GM23338 (cell line): ENCODE results near the gene SFT2D1.
"Not testable (repeated sequence)": the region's sequence is repeated elsewhere in the genome, so short reads cannot be mapped to it uniquely, and the experiment has no call there.

Experiments
- CREB1 ChIP-seq: fragments of 250-450 bp; sonication (Bioruptor Pico); IDR thresholded peaks from 2 replicates; pipeline ENCODE4 v1.5.0; 2020; ENCODE audit warnings: low read depth, mild to moderate bottlenecking, moderate library complexity
- CTCF ChIP-seq, 2 experiments: fragments of 200-600 bp in 1 of 2; sonication (generic) in 1 of 2; conservative IDR thresholded peaks; 2 replicates each; pipeline versions ENCODE4 v1.5.1 to v1.6.1; 2016 to 2017; ENCODE audit warnings: antibody characterized with exemption in 2 of 2, low read depth in 2 of 2, mild to moderate bottlenecking in 2 of 2, moderate library complexity in 1 of 2
- EZH2 ChIP-seq: fragments of 200-600 bp; sonication (generic); IDR thresholded peaks from one replicate; pipeline ENCODE4 v1.8.0; 2017; ENCODE audit warnings: antibody characterized with exemption, mild to moderate bottlenecking, low read depth; ENCODE audit not compliant: unreplicated experiment
- EZH2phosphoT487 ChIP-seq: fragments of 200-600 bp; sonication (generic); IDR thresholded peaks from one replicate; pipeline ENCODE4 v1.8.1; 2018; ENCODE audit warnings: antibody characterized with exemption; ENCODE audit not compliant: unreplicated experiment
- JUNB ChIP-seq: IDR thresholded peaks from one replicate; pipeline ENCODE4 v1.6.1; 2016; ENCODE audit warnings: antibody characterized with exemption; ENCODE audit not compliant: unreplicated experiment
- NANOG ChIP-seq: IDR thresholded peaks from 2 replicates; pipeline ENCODE4 v1.6.1; 2016; ENCODE audit warnings: antibody characterized with exemption, borderline replicate concordance
- POLR2AphosphoS5 ChIP-seq: IDR thresholded peaks from 2 replicates; pipeline ENCODE4 v1.6.1; 2016; ENCODE audit warnings: antibody characterized with exemption, low read depth
- REST ChIP-seq: IDR thresholded peaks from one replicate; pipeline ENCODE4 v1.6.1; 2018; ENCODE audit warnings: antibody characterized with exemption; ENCODE audit not compliant: unreplicated experiment
- STAT1 ChIP-seq: IDR thresholded peaks from one replicate; pipeline ENCODE4 v1.6.1; 2016; ENCODE audit warnings: antibody characterized with exemption; ENCODE audit not compliant: unreplicated experiment
- ZNF114 ChIP-seq: fragments of 250-450 bp; sonication (Bioruptor Pico); IDR thresholded peaks from 2 replicates; pipeline ENCODE4 v1.5.0; 2020; ENCODE audit warnings: mild to moderate bottlenecking, moderate library complexity
- ZNF331 ChIP-seq: fragments of 250-450 bp; sonication (Bioruptor Pico); IDR thresholded peaks from 2 replicates; pipeline ENCODE4 v1.5.0; 2020; ENCODE audit warnings: low read depth, mild to moderate bottlenecking, moderate library complexity

GRCh38 chr6:166383802-166384363 lies 41.5 kb upstream of the SFT2D1 start:
- not testable (repeated sequence) for TF ChIP-seq JUNB; POLR2AphosphoS5; EZH2phosphoT487; REST; EZH2; NANOG; CREB1; ZNF331 (CRISPR knock-in tag); STAT1; ZNF114 (CRISPR knock-in tag)
- peak in 1 of 2 experiments; percentile 18; a peak in 1 of 4 replicates for TF ChIP-seq CTCF (conservative IDR thresholded peaks at IDR 0.05; ENCODE audit: low read depth in 2 of 2)
